GM04503 (cell line): ENCODE results near the gene AGXT.

Source experiments
- DNase-seq: peaks from one replicate; pipeline ENCODE4 v3.0.0-alpha.2; 2012; ENCODE audit warnings: low read depth

The AGXT gene

DNA sequence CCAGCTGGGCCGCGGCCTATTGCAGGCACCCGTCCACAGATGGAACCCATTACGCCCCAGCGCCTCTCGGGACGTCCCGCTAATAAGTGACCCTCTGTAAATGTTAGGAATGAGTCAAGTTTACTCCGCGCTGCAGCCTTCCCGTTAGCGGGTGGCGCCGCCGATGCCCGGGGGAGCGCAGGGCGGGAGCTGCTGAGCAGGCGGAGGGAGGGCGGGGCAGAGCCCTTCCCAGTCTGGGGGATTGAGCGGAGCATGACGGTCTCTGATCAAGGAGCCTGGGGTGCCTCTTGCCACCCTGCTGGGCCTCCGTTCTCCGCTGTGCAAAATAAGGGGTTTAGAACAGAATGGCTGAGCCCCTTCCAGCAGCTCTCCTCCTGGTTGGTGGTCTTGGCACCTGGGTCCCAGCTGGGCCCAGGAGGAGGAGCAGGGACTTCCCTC is 48.0 kb downstream of the AGXT start:
- DNase-seq, result peak; percentile 61

DNA sequence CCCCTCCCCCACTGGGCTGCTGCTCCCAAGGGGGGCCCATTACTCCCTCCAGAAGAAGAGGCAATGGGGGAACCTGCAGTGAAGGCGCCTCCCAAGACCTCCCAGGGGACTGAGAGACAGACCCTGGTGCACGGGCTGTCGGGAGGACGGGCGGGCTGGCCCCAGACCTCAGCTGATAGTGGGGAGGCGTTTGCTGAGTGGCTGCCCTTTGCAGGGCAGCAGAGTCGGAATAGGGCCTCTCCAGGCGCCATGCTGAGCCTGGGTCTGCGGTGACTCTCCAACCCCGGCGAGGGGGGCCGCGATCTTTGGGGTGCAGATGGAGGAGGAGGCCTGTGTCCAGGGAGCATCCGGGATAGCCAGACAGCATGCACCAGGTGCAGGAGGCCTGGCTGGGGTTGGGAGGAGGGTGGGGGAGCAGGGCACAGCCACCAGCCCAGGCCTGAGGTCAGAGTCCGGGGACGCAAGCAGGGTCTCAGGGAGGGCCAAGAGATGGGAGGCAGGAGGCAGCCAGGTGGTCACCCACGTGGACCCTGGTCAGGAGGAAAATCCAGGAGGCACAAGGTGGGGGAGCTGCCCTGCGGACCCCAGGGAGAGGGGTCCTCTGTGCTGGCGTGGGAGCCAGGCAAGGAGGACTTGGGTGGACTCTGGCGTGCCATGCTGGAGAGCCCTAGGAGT is 48.5 kb downstream of the AGXT start:
- no peak for DNase-seq

DNA sequence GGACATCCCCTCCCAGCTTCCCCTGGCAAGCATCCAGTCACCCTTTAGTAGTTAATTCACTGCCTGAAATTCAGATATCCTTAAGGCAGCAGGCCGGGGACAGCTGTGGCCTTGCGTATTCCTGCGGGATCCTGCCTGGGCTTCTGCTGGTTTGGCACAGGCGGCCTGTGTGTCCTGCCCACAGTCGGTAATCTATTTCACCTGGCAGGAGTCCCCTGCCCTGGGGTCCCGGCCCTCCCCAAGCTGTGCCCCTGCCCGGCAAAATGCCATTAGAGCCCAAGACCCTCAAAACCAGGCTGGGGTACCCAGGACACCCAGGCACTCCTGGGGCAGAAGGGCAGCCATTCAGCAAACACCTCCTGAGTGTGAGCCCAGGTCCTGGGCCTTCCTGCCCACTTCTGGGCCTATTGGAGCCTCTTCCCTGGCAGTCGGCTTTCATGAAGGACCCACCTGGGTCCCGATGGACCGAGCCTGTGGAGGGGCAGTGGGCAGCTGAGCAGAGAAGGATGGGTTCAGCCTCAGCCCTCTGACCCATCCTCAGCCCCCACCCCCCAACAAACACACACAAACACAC is 49.1 kb downstream of the AGXT start:
- no peak for DNase-seq

DNA sequence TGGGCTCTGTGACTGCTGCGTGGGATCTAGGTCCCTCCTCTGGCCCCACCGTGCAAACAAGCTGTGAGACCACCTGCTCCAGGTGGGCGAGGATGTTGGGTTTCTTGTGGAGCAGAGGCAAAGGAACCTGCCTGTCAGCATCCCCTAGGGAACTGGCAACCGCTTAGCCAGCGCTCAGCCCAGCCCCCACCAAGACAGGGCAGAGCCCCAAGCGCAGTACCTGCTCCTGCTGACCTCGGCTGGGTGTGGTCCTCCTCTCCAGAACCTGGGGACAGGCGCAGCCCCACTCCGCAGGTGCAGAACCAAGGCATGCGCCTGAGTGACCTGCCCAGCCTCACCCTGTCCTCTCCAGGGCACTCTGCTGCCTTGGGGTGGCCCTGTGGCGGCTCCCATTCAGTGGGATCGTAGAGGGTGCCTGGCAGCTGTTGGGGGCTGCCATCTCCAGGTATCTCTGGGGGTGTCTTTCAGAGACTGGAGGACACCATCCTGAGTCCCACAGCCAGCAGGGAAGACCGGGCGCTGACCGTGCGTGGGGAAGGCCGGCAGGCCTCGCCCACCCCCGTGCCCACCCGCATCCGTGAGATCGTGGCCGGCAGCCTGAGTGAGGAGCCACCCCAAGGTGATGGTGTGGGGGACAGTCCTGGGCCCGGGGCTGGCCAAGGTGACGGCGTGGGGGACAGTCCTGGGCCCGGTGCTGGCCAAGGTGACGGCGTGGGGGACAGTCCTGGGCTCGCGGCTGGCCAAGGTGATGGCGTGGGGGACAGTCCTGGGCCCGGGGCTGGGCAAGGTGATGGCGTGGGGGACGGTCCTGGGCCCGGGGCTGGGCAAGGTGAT is 49.9 kb downstream of the AGXT start:
- DNase-seq, result no peak

DNA sequence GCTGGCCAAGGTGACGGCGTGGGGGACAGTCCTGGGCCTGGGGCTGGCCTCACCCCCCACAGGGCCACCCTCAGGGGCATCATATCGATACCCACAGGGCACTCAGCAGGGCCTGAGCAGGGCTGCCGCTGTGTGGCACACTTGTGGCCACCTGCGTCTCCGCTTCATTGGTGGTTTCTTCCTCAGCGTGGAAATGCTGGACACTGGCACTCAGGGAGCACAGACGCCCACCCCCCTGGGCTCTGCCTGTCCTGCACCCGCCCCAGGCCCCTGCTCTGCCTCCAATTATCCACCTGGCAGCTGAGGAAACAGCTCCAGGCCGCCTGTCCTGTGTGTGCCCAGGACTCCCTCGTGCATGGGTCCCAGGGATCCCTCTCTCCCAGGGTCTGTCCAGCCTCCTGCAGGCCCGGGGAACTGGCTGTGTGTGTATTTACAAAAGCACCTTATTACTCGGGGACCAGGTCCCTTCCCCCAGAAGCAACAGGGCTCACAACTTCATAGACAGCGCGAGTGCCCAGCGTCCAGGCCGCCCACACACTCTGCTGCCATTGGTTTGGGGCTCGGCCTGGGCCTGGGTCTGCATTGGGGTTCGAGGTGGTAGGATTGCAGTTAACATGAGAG is 50.6 kb downstream of the AGXT start:
- no peak for DNase-seq

DNA sequence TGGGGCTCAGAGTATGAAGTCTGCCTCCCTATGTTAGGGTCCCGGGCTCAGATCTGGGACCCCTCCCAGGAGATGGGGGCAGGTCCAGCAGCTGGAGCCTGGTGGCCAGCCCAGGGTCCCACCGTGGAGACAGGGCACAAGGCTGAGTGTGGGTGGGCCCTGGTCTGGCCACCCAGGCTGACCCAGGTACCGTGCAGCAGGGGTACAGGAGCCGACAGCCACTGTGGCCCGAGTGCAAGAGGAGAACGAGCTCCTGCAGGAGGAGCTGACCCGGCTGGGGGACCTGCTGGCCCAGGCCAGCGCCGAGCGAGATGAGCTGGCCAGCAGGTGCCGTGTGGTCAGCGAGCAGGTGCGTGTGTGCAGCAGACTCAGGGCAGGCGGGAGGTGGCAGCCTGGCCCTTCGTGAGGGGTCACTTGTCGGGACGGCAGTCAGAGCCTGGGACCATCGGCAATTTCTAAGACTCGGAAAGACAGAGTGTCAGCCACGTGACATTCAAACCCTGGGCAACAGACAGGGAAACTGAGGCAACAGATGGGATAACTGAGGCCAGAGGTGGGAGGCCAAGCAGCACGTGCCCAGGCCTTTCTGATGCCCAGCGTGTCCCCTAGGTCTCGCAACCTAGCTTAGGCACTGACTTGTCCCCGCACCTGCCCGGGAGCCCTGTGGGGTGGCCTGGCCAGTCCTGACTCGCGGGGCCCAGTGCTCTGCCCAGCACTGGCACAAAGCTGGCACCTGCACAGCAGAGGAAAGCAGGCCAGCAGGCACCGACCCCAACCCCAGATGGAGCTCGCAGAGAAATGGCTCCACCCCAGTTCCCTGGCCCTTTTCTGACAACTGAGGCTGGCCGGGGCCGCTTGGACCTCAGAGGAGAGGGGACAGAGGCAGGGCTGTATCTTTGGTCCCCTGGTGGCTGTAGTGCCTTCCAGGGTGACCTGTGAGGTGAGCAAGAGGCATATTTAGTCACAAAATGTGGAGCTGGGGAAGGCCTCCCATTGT is 51.5 kb downstream of the AGXT start:
- DNase-seq, result no peak

DNA sequence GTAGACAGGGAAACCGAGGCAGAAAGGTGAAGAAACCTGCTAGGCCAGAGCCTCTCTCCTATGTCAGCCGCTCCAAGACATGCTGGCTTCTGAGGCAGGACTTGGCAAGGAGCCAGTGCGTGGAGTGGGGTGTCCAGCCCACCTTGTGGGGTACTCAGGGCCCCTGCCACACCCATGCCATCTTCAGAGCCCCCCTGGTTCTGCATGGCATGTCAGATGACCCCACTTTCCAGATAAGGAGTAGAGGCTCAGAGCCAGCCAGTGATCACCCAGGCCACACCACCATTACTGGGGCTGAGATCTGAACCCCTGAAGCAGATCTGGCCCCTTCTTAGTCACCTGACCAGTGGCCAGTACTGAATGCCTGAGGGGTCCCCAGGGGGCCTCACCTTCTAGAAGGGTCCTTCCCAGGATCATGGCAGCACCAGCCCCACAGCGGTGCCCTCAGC is 52.2 kb downstream of the AGXT start:
- DNase-seq, result no peak

DNA sequence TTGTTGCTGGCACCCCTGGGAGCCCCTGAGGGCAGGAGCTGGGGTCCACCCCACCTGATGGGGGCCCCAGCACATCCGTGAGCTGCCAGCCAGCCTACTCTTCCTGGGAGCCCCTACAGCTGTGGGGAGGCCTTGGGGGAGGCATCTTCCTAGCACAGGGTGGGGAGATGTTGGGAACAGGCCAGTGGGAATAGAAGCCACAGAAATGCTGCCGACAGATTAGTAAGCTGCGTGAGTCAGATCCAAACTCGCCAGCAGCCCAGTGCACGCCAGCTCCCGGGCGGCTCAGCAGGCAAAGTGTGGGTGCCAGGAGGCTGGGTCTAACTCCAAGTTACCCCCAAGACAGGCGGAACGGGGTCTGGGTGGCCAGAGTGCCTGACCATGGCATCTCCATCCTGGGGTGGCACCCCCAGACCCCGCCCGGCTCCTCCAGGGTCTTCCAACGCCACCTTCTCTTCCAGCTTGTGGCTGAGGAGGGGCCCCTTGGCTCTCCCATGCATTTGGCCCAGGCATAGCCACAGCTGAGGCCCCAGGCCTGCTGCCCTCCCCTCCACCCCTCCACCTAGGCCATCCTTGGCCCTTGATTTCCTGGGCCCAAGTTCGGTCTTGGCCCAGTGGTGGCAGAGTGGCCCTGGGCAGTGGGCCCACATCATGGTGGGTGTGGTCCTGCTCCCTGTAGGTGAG is 52.8 kb downstream of the AGXT start:
- DNase-seq, result peak; percentile 86

DNA sequence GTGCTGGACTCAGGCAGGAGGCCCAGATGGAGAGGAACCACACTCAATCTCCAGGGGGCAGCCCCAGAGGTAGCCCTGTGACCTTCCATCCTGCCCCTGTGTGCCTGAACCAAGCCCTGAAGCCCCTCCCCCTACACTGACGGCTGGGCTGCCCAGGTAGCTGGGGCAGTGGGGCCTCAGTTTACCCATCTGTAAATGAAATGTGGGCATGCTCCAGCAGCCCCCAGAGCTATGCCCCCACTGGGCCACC is 53.3 kb downstream of the AGXT start:
- DNase-seq, result no peak

DNA sequence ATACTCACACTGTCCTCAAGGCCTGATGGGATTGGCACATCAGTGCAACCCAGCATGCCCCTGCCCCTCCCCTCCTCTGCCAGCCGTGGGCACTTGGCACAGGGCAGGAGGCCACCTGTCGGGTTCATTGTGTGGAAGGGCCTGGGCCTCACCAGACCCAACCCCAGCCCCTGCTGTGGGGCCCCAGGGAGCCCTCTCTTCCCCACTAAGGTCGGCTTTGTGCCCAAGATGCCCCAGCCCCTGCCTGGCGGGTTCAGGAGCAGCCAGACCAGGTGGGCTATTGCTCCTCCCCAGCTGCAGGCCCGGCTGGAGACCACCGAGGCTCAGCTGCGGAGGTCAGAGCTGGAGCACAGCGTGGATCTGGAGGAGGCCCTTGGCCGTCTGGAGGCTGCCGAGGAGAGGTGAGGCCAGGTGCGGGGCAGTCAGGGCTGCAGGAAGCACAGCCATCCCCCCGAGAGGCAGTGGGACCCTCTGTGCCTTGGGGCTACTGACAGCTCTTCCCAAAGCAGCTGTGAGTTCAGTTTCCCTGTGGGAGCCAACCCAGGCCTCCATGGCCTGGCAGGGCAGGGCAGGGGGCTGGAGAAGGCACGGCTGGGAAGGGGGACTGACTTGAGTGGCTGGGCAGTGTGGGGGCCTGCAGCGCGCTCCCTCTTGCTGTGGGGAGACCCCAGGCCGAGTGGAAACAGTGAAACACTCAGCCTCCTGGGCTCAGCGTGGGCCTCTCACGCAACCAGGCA is 53.8 kb downstream of the AGXT start:
- no peak for DNase-seq

DNA sequence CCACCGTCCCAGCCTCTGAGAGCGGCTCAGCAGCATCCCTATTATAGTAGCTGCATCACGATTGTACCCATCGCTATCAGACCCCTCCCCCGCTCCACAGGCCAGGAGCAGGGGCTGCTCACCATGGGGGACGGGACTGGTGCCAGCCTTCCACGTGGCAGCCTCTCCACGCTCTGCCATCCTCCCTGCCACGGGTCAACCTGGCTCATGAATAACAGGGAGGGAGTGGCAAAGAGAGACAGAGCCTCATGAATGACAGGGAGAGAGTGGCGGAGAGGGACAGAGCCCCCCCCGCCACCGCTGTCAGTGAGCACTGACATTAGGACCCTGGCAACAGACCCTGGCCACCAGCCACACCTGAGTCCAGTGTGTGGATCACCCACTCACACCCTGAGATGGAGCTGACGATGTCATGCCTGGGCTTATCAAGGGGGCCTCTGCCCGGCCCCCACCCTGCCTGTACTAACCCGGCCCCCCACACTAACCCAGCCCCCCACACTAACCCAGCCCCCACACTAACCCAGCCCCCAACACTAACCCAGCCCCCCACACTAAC is 54.4 kb downstream of the AGXT start:
- DNase-seq, result no peak

DNA sequence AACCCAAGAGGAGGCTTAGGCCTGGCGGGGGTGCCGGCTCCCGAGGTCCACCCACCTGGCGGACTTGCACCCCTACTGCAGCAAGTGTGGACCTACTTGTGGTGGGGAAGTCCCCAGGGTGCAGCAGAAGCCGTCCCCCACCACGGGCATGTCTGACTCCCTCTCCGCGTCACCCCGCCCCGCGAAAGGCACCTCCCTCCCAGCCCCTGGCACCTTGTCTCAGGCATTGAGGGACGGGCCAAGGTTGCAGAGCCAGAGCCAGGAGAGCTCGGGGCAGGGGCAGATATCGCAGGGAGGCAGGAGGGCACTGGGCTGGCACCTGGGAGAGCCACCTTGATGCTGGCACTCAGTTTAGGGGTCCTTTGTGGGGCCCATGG is 56.6 kb downstream of the AGXT start:
- no peak for DNase-seq

DNA sequence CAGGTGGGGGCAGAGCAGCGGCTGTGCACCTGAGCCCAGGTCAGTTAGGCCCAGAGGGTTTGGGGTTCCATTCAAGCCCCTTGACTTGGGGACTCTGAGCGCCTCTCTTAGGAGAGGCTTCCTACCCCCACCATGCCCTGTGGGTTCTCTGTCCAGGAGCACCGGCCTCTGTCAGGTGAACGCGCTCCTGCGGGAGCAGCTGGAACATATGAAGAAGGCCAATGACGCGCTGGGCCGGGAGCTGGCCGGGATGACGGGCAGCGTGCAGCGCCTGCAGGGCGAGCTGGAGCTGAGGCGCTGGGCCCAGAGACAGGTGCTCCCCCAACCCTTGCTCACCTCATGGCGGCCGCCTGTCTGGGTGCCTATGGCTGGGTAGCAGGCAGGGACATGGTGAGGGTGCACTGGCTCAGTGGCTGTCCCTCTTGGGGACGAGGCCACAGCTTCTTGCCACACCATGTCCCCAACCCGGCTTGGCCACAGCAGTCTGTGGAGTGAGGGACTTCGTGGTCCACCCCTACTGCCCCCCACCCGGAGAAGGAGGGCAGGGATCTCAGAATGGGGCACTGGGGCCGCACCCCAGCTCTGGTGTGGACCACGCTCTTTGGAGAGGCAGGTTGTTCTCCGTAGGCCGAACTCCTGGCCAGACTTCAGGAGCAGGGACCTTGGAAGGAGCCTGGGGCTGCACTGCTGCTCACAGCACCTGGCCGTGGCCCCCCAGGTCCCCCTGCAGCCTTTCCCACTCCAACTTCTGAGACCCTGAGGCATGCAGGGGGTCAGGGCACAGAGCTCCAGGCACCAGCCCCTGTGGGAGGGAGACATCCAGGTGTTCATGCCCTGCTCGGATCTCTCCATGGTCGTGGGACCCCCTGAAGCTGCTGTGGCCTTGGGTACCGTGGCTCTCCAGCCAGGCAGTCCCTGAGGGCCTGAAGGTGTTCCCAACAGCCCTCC is 57.2 kb downstream of the AGXT start:
- DNase-seq, result no peak

DNA sequence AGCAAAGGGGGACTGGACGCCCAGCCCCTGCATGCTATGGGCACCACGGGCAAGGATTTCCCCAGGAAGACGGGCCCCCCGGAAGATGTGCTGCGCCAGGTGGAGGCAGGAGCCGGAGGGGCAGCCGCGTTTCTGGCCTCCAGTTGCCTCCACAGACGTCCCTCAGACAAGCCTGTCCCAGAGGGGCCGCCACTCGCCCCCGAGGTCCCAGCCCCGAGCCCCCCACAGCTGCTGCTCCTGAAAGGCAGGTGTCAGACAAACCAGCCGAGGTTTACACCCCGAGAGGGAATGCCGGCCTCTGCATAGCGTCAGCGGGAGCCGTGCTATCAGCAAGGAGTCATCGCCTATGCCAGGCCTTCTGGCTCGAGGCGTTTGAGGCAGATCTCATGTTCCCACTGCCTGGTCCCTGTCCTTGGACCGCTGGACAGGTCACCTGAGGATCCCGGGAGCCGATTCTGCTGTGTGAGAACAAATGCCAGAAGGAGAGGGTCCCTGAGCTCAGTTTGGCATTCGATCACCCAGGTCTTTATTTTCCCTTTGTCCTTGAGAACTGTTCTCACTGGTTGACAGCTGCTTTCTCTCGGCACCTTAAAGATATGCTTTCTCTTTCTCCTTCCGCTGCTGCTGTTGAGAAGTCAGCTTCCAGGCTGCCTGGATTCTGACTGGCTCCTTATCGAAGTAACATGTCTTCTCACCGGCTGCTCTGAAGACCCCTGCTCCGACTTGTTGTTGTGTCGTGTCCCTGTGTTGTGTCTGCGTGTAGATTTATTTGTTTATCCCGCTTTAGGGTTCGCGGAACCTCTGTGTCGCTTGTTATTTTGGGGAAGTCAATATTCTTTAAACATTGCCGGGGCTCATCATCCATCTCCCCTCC is 58.1 kb downstream of the AGXT start:
- no peak for DNase-seq

DNA sequence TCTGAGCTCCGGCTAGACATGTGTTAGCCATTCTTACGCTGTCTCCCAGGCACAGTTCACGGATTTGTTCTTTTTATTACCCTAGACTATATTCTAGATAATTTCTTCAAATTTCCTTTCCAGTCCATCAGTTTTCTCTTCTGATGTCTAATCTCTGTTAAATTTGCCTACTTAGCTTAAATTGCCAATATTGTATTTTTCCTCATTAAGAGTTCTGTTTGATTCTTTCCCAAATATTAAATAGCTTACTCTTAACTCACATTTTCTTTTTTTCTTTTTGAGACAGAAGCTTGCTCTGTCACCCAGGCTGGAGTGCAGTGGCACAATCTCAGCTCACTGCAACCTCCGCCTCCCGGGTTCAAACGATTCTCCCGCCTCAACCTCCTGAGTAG is 58.8 kb downstream of the AGXT start:
- DNase-seq, result no peak

DNA sequence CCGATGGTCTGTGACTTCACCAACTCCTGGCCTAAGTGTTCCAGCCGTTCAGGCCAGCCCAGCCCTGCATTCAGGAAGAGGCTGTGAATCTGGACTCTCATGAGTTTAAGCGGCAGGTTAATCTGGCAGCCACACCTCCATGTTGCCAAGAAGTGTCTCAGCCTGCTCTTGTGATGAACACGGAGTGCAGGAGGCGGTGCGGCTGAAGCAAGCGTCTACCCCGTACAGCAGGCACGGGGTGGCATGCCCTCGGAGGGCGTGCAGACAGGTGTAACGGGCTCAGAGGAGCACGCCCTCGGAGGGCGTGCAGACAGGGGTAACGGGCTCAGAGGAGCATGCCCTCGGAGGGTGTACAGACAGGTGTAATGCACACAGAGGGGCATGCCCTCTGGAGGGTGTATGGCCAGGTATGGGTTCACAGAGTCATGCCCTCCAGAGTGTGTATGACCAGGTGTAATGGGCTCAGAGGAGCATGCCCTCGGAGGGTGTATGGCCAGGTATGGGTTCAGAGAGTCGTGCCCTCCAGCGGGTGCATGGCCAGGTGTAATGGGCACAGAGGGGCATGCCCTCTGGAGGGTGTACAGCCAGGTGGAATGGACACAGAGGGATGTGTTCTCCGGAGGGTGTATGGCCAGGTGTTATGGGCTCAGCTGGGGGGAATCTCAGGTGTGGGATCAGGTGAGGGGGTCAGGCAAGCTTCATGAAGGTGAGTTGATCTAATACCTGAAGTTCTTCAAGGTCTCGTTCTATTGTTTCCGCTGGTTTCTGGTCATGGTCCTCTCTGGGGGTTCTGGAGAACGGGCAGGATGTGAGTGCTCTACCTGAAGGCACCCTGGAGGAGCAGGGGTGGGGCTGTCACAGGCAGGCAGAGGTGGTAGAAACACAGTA is 60.1 kb downstream of the AGXT start:
- no peak for DNase-seq
